Mononuclear cell (primary cell): ENCODE results near the gene LDHD. TPM values are rescaled to one million over a fixed set of nuclear protein-coding genes. Genes with fewer than 3 reads are reported as not detected.

ENCODE experiments used
- H3K27me3 ChIP-seq: 2 replicates; pipeline ENCODE4 v1.6.0; 2011; ENCODE audit warnings: low read length, control low read depth; ENCODE audit not compliant: insufficient read depth
- H3K4me1 ChIP-seq: 2 replicates; pipeline ENCODE4 v1.5.1; 2011; ENCODE audit warnings: mild to moderate bottlenecking, low read length, control low read depth; ENCODE audit not compliant: insufficient read depth
- H3K4me3 ChIP-seq: 2 replicates; pipeline ENCODE4 v1.5.1; 2011; ENCODE audit warnings: mild to moderate bottlenecking, low read length, moderate library complexity
- H3K9me3 ChIP-seq: 2 replicates; pipeline ENCODE4 v1.5.1; 2011; ENCODE audit warnings: low read depth, mild to moderate bottlenecking, control low read depth, low read length
- total RNA-seq: library from RNA; depleted of rRNA; stranded (reverse); fragments of >200 nt; gene quantifications from one replicate; pipeline ENCODE4 v1.2.3, GENCODE V29; 2012

The LDHD gene
- total RNA-seq, 1 donor, result 0.84 TPM

GRCh38 chr16:75122609-75123008 lies 6.0 kb upstream of the LDHD start:
- Histone ChIP-seq H3K9me3 (peaks cover 12% of the 10 kb centered on the region), H3K4me1 (no peaks in the 10 kb centered on the region), H3K4me3 (no peak overlapping the region), H3K27me3 (no peaks in the 10 kb centered on the region)

GRCh38 chr16:75121949-75122568 lies 5.5 kb upstream of the LDHD start:
- no peaks in the 10 kb centered on the region for H3K4me1 ChIP-seq
- H3K4me3 ChIP-seq, result no peak overlapping the region
- H3K9me3 ChIP-seq, result peaks cover 12% of the 10 kb centered on the region
- H3K27me3 ChIP-seq, result no peaks in the 10 kb centered on the region

- H3K4me3 ChIP-seq, result no peak overlapping the region
- H3K9me3 ChIP-seq, result peaks cover 12% of the 10 kb centered on the region
- peaks cover 9% of the 10 kb centered on the region for H3K4me1 ChIP-seq
- H3K27me3 ChIP-seq, result no peaks in the 10 kb centered on the region
Measured at GRCh38 chr16:75120253-75120652, 3.7 kb upstream of the LDHD start.

GRCh38 chr16:75118943-75119539 lies 2.5 kb upstream of the LDHD start:
- Histone ChIP-seq H3K4me1 (peaks cover 9% of the 10 kb centered on the region), H3K9me3 (peaks cover 12% of the 10 kb centered on the region), H3K27me3 (no peaks in the 10 kb centered on the region), H3K4me3 (no peak overlapping the region)

GRCh38 chr16:75116911-75117245 lies 298 bp upstream of the LDHD start:
- H3K4me3 ChIP-seq, result no peak overlapping the region
- H3K4me1 ChIP-seq, result peaks cover 17% of the 10 kb centered on the region
- peaks cover 5% of the 10 kb centered on the region for H3K9me3 ChIP-seq
- H3K27me3 ChIP-seq, result peaks cover 9% of the 10 kb centered on the region

- H3K4me3 ChIP-seq, result no peak overlapping the region
- H3K27me3 ChIP-seq, result peaks cover 9% of the 10 kb centered on the region
- no peaks in the 10 kb centered on the region for H3K9me3 ChIP-seq
- peaks cover 34% of the 10 kb centered on the region for H3K4me1 ChIP-seq
Measured at GRCh38 chr16:75114946-75115825, 1.4 kb downstream of the LDHD start.

GRCh38 chr16:75114179-75114945 lies 2.2 kb downstream of the LDHD start:
- Histone ChIP-seq H3K4me3 (no peak overlapping the region), H3K4me1 (peaks cover 43% of the 10 kb centered on the region), H3K27me3 (peaks cover 9% of the 10 kb centered on the region), H3K9me3 (no peaks in the 10 kb centered on the region)

GRCh38 chr16:75113541-75114121 lies 2.9 kb downstream of the LDHD start:
- Histone ChIP-seq H3K27me3 (peaks cover 9% of the 10 kb centered on the region), H3K4me1 (peaks cover 50% of the 10 kb centered on the region), H3K9me3 (no peaks in the 10 kb centered on the region), H3K4me3 (no peak overlapping the region)

GRCh38 chr16:75112734-75113491 lies 3.7 kb downstream of the LDHD start:
- no peaks in the 10 kb centered on the region for H3K9me3 ChIP-seq
- no peak overlapping the region for H3K4me3 ChIP-seq
- H3K27me3 ChIP-seq, result peaks cover 9% of the 10 kb centered on the region
- H3K4me1 ChIP-seq, result peaks cover 57% of the 10 kb centered on the region

- peaks cover 58% of the 10 kb centered on the region for H3K4me1 ChIP-seq
- H3K27me3 ChIP-seq, result peaks cover 9% of the 10 kb centered on the region
- H3K9me3 ChIP-seq, result no peaks in the 10 kb centered on the region
- H3K4me3 ChIP-seq, result no peak overlapping the region
Measured at GRCh38 chr16:75111961-75112733, 4.4 kb downstream of the LDHD start.

GRCh38 chr16:75111514-75111940 lies 5.1 kb downstream of the LDHD start:
- Histone ChIP-seq H3K9me3 (no peaks in the 10 kb centered on the region), H3K4me3 (no peak overlapping the region), H3K27me3 (peaks cover 9% of the 10 kb centered on the region), H3K4me1 (peaks cover 62% of the 10 kb centered on the region)

- H3K9me3 ChIP-seq, result no peaks in the 10 kb centered on the region
- peaks cover 9% of the 10 kb centered on the region for H3K27me3 ChIP-seq
- H3K4me3 ChIP-seq, result no peak overlapping the region
- H3K4me1 ChIP-seq, result peaks cover 65% of the 10 kb centered on the region
Measured at GRCh38 chr16:75110637-75111513, 5.7 kb downstream of the LDHD start.
